A375 (cell line): ENCODE results near the gene TLR4. TPM values are rescaled to one million over a fixed set of nuclear protein-coding genes. Genes with fewer than 3 reads are reported as not detected.

Experiments
- small RNA-seq: library from RNA; depleted of rRNA; stranded (forward); fragments of <200 nt; gene quantifications from one replicate; pipeline ENCODE3, GENCODE V24; 2014
- total RNA-seq: library from RNA; depleted of rRNA; stranded (reverse); fragments of >200 nt; shearing (Covaris generic); gene quantifications from 2 replicates; pipeline ENCODE4 v1.2.3, GENCODE V29; 2014; rRNA removed

The TLR4 gene
- total RNA-seq = 24.3 and 26.7 TPM in 2 replicates

DNA sequence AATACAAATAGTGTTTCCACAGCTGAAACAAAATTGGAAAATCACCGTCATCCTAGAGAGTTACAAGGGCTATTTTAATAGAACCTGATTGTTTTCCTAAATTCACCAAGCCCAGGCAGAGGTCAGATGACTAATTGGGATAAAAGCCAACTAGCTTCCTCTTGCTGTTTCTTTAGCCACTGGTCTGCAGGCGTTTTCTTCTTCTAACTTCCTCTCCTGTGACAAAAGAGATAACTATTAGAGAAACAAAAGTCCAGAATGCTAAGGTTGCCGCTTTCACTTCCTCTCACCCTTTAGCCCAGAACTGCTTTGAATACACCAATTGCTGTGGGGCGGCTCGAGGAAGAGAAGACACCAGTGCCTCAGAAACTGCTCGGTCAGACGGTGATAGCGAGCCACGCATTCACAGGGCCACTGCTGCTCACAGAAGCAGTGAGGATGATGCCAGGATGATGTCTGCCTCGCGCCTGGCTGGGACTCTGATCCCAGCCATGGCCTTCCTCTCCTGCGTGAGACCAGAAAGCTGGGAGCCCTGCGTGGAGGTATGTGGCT lies at the start of gene TLR4:
TSS of gene TLR4 (plus strand) at position 380 of the 552 bp plus-strand sequence. CDS start at position 450, 70 bp downstream.

Small RNA genes lying within 50 kb of the gene (small RNA-seq; reads per million reads assigned to genes)
- gene RNU6-1082P = not detected
